HL-60 (cell line): ENCODE measurements around the gene SMIM38.

Experiments used
- DNase-seq, 2 experiments: peaks; one replicate each; pipeline ENCODE4 v3.0.0-alpha.2; 2010 to 2020; ENCODE audit warnings: low read depth in 1 of 2, low spot score in 1 of 2
- H3K27ac ChIP-seq: fragments of 250-450 bp; sonication (Bioruptor Pico); replicated peaks from 2 replicates; pipeline ENCODE4 v1.5.1; 2020; ENCODE audit warnings: mild to moderate bottlenecking, moderate library complexity
- H3K27me3 ChIP-seq: fragments of 250-450 bp; sonication (Bioruptor Pico); 2 replicates; pipeline ENCODE4 v1.5.1; 2021; ENCODE audit warnings: mild to moderate bottlenecking, moderate library complexity; ENCODE audit not compliant: insufficient read depth, poor library complexity, severe bottlenecking
- H3K4me3 ChIP-seq: replicated peaks from 2 replicates; pipeline ENCODE4 v1.5.1; 2011; ENCODE audit warnings: mild to moderate bottlenecking, control low read depth, low read length; ENCODE audit not compliant: insufficient read depth
- GABPA ChIP-seq: IDR thresholded peaks from 2 replicates; pipeline ENCODE4 v1.6.1; 2012; ENCODE audit warnings: low read depth
- POLR2AphosphoS5 ChIP-seq: IDR thresholded peaks from 2 replicates; pipeline ENCODE4 v1.6.1; 2012; ENCODE audit warnings: low read depth
- SPI1 ChIP-seq: IDR thresholded peaks from 2 replicates; pipeline ENCODE4 v1.6.1; 2012; ENCODE audit warnings: low read depth, mild to moderate bottlenecking, borderline replicate concordance
- TF ChIP-seq, protein P1 (sequence below): IDR thresholded peaks from one replicate; pipeline ENCODE4 v1.5.1; 2011; ENCODE audit warnings: low read length, control low read depth, inconsistent platforms; ENCODE audit not compliant: insufficient read depth
- TF ChIP-seq, protein P2 (sequence below): IDR thresholded peaks from 2 replicates; pipeline ENCODE4 v1.6.1; 2012; ENCODE audit warnings: low read depth; ENCODE audit not compliant: insufficient replicate concordance

Gene SMIM38

DNA sequence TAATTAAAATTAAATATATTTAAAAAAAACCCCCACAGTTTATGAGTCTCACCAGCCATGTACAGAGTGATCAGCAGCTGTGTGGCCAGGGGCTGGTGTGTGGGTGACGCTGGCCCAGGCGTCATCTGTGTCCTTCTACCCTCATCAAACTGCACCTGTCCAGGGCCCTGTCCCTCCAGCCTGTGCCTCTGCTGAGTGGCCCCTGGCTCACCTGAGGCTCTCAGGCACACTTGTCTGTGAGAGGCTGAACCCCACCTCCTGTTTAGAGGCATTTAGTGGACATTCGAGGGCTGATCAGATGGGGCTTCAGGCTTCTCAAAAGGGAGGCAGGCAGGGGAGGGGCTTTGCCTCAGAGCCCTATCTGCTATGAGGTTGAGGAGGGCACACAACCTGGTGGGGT lies 29.9 kb upstream of the SMIM38 start:
- DNase-seq: no peak
- Histone ChIP-seq H3K4me3 (no peak overlapping the region), H3K27me3 (no peaks in the 10 kb centered on the region), H3K27ac (no peak overlapping the region)
- TF ChIP-seq SPI1 (no peak), GABPA (no peak), POLR2AphosphoS5 (no peak)
- TF ChIP-seq, protein P1, sequence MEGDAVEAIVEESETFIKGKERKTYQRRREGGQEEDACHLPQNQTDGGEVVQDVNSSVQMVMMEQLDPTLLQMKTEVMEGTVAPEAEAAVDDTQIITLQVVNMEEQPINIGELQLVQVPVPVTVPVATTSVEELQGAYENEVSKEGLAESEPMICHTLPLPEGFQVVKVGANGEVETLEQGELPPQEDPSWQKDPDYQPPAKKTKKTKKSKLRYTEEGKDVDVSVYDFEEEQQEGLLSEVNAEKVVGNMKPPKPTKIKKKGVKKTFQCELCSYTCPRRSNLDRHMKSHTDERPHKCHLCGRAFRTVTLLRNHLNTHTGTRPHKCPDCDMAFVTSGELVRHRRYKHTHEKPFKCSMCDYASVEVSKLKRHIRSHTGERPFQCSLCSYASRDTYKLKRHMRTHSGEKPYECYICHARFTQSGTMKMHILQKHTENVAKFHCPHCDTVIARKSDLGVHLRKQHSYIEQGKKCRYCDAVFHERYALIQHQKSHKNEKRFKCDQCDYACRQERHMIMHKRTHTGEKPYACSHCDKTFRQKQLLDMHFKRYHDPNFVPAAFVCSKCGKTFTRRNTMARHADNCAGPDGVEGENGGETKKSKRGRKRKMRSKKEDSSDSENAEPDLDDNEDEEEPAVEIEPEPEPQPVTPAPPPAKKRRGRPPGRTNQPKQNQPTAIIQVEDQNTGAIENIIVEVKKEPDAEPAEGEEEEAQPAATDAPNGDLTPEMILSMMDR: no peak
- TF ChIP-seq, protein P2, sequence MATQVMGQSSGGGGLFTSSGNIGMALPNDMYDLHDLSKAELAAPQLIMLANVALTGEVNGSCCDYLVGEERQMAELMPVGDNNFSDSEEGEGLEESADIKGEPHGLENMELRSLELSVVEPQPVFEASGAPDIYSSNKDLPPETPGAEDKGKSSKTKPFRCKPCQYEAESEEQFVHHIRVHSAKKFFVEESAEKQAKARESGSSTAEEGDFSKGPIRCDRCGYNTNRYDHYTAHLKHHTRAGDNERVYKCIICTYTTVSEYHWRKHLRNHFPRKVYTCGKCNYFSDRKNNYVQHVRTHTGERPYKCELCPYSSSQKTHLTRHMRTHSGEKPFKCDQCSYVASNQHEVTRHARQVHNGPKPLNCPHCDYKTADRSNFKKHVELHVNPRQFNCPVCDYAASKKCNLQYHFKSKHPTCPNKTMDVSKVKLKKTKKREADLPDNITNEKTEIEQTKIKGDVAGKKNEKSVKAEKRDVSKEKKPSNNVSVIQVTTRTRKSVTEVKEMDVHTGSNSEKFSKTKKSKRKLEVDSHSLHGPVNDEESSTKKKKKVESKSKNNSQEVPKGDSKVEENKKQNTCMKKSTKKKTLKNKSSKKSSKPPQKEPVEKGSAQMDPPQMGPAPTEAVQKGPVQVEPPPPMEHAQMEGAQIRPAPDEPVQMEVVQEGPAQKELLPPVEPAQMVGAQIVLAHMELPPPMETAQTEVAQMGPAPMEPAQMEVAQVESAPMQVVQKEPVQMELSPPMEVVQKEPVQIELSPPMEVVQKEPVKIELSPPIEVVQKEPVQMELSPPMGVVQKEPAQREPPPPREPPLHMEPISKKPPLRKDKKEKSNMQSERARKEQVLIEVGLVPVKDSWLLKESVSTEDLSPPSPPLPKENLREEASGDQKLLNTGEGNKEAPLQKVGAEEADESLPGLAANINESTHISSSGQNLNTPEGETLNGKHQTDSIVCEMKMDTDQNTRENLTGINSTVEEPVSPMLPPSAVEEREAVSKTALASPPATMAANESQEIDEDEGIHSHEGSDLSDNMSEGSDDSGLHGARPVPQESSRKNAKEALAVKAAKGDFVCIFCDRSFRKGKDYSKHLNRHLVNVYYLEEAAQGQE: no peak

DNA sequence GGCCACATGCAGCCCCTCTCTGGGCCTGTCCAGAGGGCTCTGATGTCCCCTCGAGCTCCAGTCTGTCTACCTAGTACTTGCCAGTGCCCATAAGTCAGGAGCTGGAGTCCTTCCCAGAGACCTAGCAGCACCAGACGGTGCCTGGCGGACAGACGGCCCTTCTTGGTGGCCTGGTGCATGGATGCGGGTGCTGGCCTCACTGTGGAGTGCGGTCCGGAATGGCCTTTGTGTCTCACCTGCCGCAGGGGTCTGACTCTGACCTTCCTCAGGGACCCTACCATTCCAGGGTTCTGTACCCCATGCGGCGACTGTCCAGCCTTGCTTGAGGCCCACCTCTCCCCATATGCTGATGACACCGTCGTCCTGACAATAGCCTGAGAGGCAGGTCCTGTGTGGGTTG lies 29.4 kb upstream of the SMIM38 start:
- Histone ChIP-seq H3K27me3 (no peaks in the 10 kb centered on the region), H3K27ac (no peak overlapping the region), H3K4me3 (no peak overlapping the region)
- TF ChIP-seq POLR2AphosphoS5: no peak
- TF ChIP-seq, protein P1: no peak
- DNase-seq: no peak

DNA sequence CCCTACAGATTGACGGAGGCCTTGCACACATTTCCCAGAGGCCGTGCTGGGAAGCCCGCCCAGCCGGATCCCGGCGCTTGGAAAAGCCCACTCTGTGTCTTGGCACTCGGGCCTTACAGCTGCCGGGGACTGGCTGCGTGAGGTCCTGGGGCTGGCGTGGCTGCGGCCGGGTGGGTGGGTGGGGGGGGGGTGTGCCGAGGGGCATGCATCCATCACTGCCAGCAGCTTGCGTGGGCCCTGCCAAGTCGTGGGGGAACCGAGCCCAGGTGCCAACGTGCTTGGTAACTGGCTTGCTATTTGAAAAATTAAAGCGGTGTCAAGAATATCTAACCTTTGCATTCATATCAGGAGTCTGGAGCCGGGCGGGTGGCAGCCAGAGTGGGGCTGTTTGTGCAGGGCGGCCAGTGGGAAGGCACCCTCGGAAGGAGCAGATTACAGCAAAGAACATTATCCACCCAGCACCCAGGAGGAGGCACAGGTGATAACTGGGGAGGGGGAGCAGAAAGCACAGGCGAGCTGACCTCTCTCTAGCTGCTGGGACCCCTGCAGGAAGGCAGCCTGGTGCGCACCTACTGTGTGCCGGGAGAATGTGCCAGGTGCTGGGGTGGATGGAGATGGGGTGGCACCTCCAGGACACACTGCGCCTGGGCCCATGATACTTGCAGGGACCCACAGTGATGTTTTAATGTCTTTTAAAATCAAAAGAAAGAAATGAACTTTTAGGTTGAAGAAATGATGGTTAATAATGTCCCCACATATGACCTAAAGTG lies 28.5 kb upstream of the SMIM38 start:
- no peak for DNase-seq
- Histone ChIP-seq H3K27me3 (no peaks in the 10 kb centered on the region), H3K27ac (no peak overlapping the region), H3K4me3 (no peak overlapping the region)
- TF ChIP-seq SPI1 (no peak), POLR2AphosphoS5 (no peak), GABPA (no peak)
- TF ChIP-seq, protein P1: no peak
- TF ChIP-seq, protein P2: no peak

DNA sequence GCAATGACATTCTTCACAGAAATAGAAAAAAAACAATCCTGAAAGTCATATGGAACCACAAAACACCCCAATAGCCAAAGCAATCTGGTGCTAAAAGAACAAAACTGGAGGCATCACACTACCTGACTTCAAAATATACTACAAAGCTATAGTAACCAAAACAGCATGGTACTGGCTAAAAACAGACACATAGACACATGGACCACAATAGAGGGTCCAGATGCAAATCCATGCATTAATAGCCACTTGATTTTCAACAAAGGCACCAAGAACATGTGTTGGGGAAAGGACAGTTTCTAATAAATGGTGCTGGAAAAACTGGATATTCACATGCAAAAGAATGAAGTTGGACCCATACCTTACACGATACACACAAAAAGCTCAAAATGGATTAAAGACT lies 27.9 kb upstream of the SMIM38 start:
- Histone ChIP-seq H3K27ac (no peak overlapping the region), H3K4me3 (no peak overlapping the region), H3K27me3 (no peaks in the 10 kb centered on the region)
- no peak for DNase-seq
- TF ChIP-seq, protein P1: no peak
- TF ChIP-seq, protein P2: no peak
- TF ChIP-seq GABPA (no peak), SPI1 (no peak), POLR2AphosphoS5 (no peak)
